Activated B cell treated with CpG ODN at 0.5 μM for 24 hours (primary cell): ENCODE results near the gene COL13A1. TPM values are rescaled to one million over a fixed set of nuclear protein-coding genes. Genes with fewer than 3 reads are reported as not detected.

ENCODE experiments used
- ATAC-seq: fragments of 200-7000 bp; cut with Tn5 transposase; one replicate; pipeline ENCODE4 v1.10.0; 2021; ENCODE audit warnings: low read depth, mild to moderate bottlenecking, moderate library complexity
- CTCF ChIA-PET: fragments of 350-600 bp; sonication (Branson Sonifier 250); formaldehyde crosslinking; loops from one replicate; lab custom pipeline; 2021; ENCODE audit warnings: antibody characterized with exemption; lab: Charles Lee
- POLR2A ChIA-PET: fragments of 350-600 bp; sonication (Branson Sonifier 250); formaldehyde crosslinking; loops from one replicate; lab custom pipeline; 2021; ENCODE audit warnings: antibody characterized with exemption; lab: Charles Lee
- DNase-seq: peaks from one replicate; pipeline ENCODE4 v3.0.0; 2022
- H3K27ac Mint-ChIP-seq: one replicate; pipeline ENCODE4 v1.8.0; 2020; ENCODE audit warnings: mixed read lengths
- H3K27me3 Mint-ChIP-seq: one replicate; pipeline ENCODE4 v1.8.0; 2021; ENCODE audit warnings: mixed read lengths
- H3K36me3 Mint-ChIP-seq: one replicate; pipeline ENCODE4 v1.8.0; 2021; ENCODE audit warnings: low read depth, mixed read lengths
- H3K4me1 Mint-ChIP-seq: one replicate; pipeline ENCODE4 v1.8.0; 2021; ENCODE audit warnings: mixed read lengths
- H3K4me3 Mint-ChIP-seq: one replicate; pipeline ENCODE4 v1.8.0; 2020; ENCODE audit warnings: mild to moderate bottlenecking, mixed read lengths
- H3K9me3 Mint-ChIP-seq: one replicate; pipeline ENCODE4 v1.8.0; 2020; ENCODE audit warnings: mixed read lengths
- CTCF ChIP-seq: fragments of 200-600 bp; IDR thresholded peaks from one replicate; pipeline ENCODE4 v1.8.0; 2022; ENCODE audit warnings: antibody characterized with exemption, mild to moderate bottlenecking
- intact Hi-C: fragments of 100-400 bp; cut with micrococcal nuclease; formaldehyde crosslinking; loops from one replicate; pipeline ENCODE4 v1.15.1; 2024
- total RNA-seq: library from RNA; stranded (reverse); gene quantifications from 2 replicates; pipeline ENCODE4 v1.2.3, GENCODE V29; 2022

The COL13A1 gene
- total RNA-seq, 1 donor from 2014 or later, result not detected

- no peak for DNase-seq
- ChIA-PET POLR2A (no interaction called here), CTCF (no interaction called here)
- intact Hi-C loops, result no loop called here
- Mint-ChIP-seq H3K4me1 (no peaks in the 10 kb centered on the region), H3K36me3 (peaks cover 4% of the 10 kb centered on the region), H3K4me3 (no peak overlapping the region), H3K9me3 (peaks cover 34% of the 10 kb centered on the region), H3K27me3 (peaks cover 41% of the 10 kb centered on the region), H3K27ac (no peak overlapping the region)
- TF ChIP-seq CTCF, result no peak
- no peak for ATAC-seq
Measured at GRCh38 chr10:69980672-69981071, 179.0 kb downstream of the COL13A1 start.

- intact Hi-C loops, result no loop called here
- ChIA-PET POLR2A (no interaction called here), CTCF (no interaction called here)
- no peak overlapping the region for H3K27ac Mint-ChIP-seq
- H3K4me3 Mint-ChIP-seq, result no peak overlapping the region
- H3K27me3 Mint-ChIP-seq, result peaks cover 14% of the 10 kb centered on the region
- no peaks in the 10 kb centered on the region for H3K4me1 Mint-ChIP-seq
- peaks cover under 1% of the 10 kb centered on the region for H3K9me3 Mint-ChIP-seq
- H3K36me3 Mint-ChIP-seq, result no peaks in the 10 kb centered on the region
- no peak for TF ChIP-seq CTCF
- DNase-seq (no peak), ATAC-seq (no peak)
Measured at GRCh38 chr10:69988094-69988493, 186.4 kb downstream of the COL13A1 start.

- DNase-seq (no peak), ATAC-seq (no peak)
- no peak for TF ChIP-seq CTCF
- no peak overlapping the region for H3K27ac Mint-ChIP-seq
- intact Hi-C loops, result no loop called here
- POLR2A ChIA-PET, result no interaction called here
- no peak overlapping the region for H3K4me3 Mint-ChIP-seq
- no peaks in the 10 kb centered on the region for H3K4me1 Mint-ChIP-seq
- peaks cover 6% of the 10 kb centered on the region for H3K9me3 Mint-ChIP-seq
- peaks cover 9% of the 10 kb centered on the region for H3K27me3 Mint-ChIP-seq
- CTCF ChIA-PET, result interaction anchor here (0.7 kb wide), 1 partner anchor 37 kb away, joined by 3 read pairs; no protein-coding TSS in a partner anchor
- H3K36me3 Mint-ChIP-seq, result no peaks in the 10 kb centered on the region
Measured at GRCh38 chr10:69991151-69991550, 189.4 kb downstream of the COL13A1 start.

- no peak overlapping the region for H3K4me3 Mint-ChIP-seq
- no peaks in the 10 kb centered on the region for H3K36me3 Mint-ChIP-seq
- H3K4me1 Mint-ChIP-seq, result no peaks in the 10 kb centered on the region
- peaks cover 6% of the 10 kb centered on the region for H3K9me3 Mint-ChIP-seq
- DNase-seq (no peak), ATAC-seq (no peak)
- CTCF ChIA-PET, result no interaction called here
- POLR2A ChIA-PET, result no interaction called here
- no peak overlapping the region for H3K27ac Mint-ChIP-seq
- TF ChIP-seq CTCF, result no peak
- H3K27me3 Mint-ChIP-seq, result peaks cover 9% of the 10 kb centered on the region
- intact Hi-C loops, result no loop called here
Measured at GRCh38 chr10:69994262-69994661, 192.6 kb downstream of the COL13A1 start.

- Mint-ChIP-seq H3K27ac (no peak overlapping the region), H3K4me1 (no peaks in the 10 kb centered on the region), H3K9me3 (peaks cover 6% of the 10 kb centered on the region), H3K36me3 (no peaks in the 10 kb centered on the region), H3K27me3 (peaks cover 9% of the 10 kb centered on the region), H3K4me3 (no peak overlapping the region)
- ATAC-seq (no peak), DNase-seq (no peak)
- intact Hi-C loops, result no loop called here
- no peak for TF ChIP-seq CTCF
- ChIA-PET POLR2A (no interaction called here), CTCF (no interaction called here)
Measured at GRCh38 chr10:69996611-69997010, 194.9 kb downstream of the COL13A1 start.
